Measurements from ENCODE around the gene ETV1. TPM values are rescaled to one million over a fixed set of nuclear protein-coding genes. Genes with fewer than 3 reads are reported as not detected.

ETV1 gene
- total RNA-seq, 2 donors from 2014 or later = 1.6 to 4.3 TPM

GRCh38 chr7:13897819-13898218 is 91.6 kb downstream of the ETV1 start:
- intact Hi-C loops (cut with DNase I) = no loop called here
- no peak for TF ChIP-seq CTCF (IDR thresholded peaks at IDR 0.05)
- Histone ChIP-seq H3K4me1 (peaks cover 4% of the 10 kb centered on the region), H3K27me3 (no peaks in the 10 kb centered on the region), H3K4me3 (no peak overlapping the region), H3K9ac (ENCODE audit: low read depth in 2 of 2, low read length in 2 of 2) (no peak overlapping the region), H3K9me3 (no peaks in the 10 kb centered on the region), H3K27ac (no peak overlapping the region), H3K36me3 (no peaks in the 10 kb centered on the region)
- no peak for DNase-seq

- H3K27ac ChIP-seq = no peak overlapping the region
- H3K4me3 ChIP-seq = no peak overlapping the region
- H3K27me3 ChIP-seq = no peaks in the 10 kb centered on the region
- no peaks in the 10 kb centered on the region for H3K36me3 ChIP-seq
- no peak for TF ChIP-seq CTCF (IDR thresholded peaks at IDR 0.05)
- intact Hi-C loops (cut with DNase I) = no loop called here
- no peak for DNase-seq
- H3K9me3 ChIP-seq = no peaks in the 10 kb centered on the region
- H3K4me1 ChIP-seq = peaks cover 4% of the 10 kb centered on the region
- H3K9ac ChIP-seq (ENCODE audit: low read depth in 2 of 2, low read length in 2 of 2) = no peak overlapping the region
These were observed 94.5 kb downstream of the ETV1 start for GRCh38 chr7:13894954-13895353.

- H3K4me3 ChIP-seq = no peak overlapping the region
- no peaks in the 10 kb centered on the region for H3K36me3 ChIP-seq
- intact Hi-C loops (cut with DNase I) = no loop called here
- no peak overlapping the region for H3K27ac ChIP-seq
- TF ChIP-seq CTCF (IDR thresholded peaks at IDR 0.05) = no peak
- DNase-seq = no peak
- H3K9me3 ChIP-seq = no peaks in the 10 kb centered on the region
- H3K9ac ChIP-seq (ENCODE audit: low read depth in 2 of 2, low read length in 2 of 2) = no peak overlapping the region
- H3K4me1 ChIP-seq = peaks cover 4% of the 10 kb centered on the region
- no peaks in the 10 kb centered on the region for H3K27me3 ChIP-seq
These were observed 95.1 kb downstream of the ETV1 start for GRCh38 chr7:13894377-13894776.

GRCh38 chr7:13890793-13891192 is 98.7 kb downstream of the ETV1 start:
- Histone ChIP-seq H3K4me3 (no peak overlapping the region), H3K9ac (ENCODE audit: low read depth in 2 of 2, low read length in 2 of 2) (no peak overlapping the region), H3K27me3 (no peaks in the 10 kb centered on the region), H3K9me3 (no peaks in the 10 kb centered on the region), H3K36me3 (no peaks in the 10 kb centered on the region), H3K27ac (no peak overlapping the region), H3K4me1 (no peaks in the 10 kb centered on the region)
- DNase-seq = no peak
- no peak for TF ChIP-seq CTCF (IDR thresholded peaks at IDR 0.05)
- intact Hi-C loops (cut with DNase I) = no loop called here

GRCh38 chr7:13886356-13886755 is 103.1 kb downstream of the ETV1 start:
- no peaks in the 10 kb centered on the region for H3K27me3 ChIP-seq
- no peaks in the 10 kb centered on the region for H3K9me3 ChIP-seq
- no peak for TF ChIP-seq CTCF (IDR thresholded peaks at IDR 0.05)
- no peak for DNase-seq
- no peak overlapping the region for H3K4me3 ChIP-seq
- no peak overlapping the region for H3K27ac ChIP-seq
- intact Hi-C loops (cut with DNase I) = no loop called here
- no peaks in the 10 kb centered on the region for H3K36me3 ChIP-seq
- no peaks in the 10 kb centered on the region for H3K4me1 ChIP-seq
- no peak overlapping the region for H3K9ac ChIP-seq (ENCODE audit: low read depth in 2 of 2, low read length in 2 of 2)

- no peak for DNase-seq
- no peak overlapping the region for H3K9ac ChIP-seq (ENCODE audit: low read depth in 2 of 2, low read length in 2 of 2)
- no peak overlapping the region for H3K27ac ChIP-seq
- intact Hi-C loops (cut with DNase I) = no loop called here
- H3K27me3 ChIP-seq = no peaks in the 10 kb centered on the region
- no peaks in the 10 kb centered on the region for H3K36me3 ChIP-seq
- H3K4me3 ChIP-seq = no peak overlapping the region
- TF ChIP-seq CTCF (IDR thresholded peaks at IDR 0.05) = no peak
- H3K4me1 ChIP-seq = no peaks in the 10 kb centered on the region
- no peaks in the 10 kb centered on the region for H3K9me3 ChIP-seq
These were observed 107.4 kb downstream of the ETV1 start for GRCh38 chr7:13882051-13882450.
